HG03442 (cell line): ENCODE results near the gene VPS33A.
"Not testable (repeated sequence)": the region's sequence is repeated elsewhere in the genome, so short reads cannot be mapped to it uniquely, and the experiment has no call there.

Experiments
- ATAC-seq: cut with Tn5 transposase; IDR thresholded peaks from one replicate; pipeline ENCODE4 v1.9.1; 2021; ENCODE audit warnings: mild to moderate bottlenecking, moderate library complexity; ENCODE audit not compliant: unreplicated experiment

Gene VPS33A

DNA sequence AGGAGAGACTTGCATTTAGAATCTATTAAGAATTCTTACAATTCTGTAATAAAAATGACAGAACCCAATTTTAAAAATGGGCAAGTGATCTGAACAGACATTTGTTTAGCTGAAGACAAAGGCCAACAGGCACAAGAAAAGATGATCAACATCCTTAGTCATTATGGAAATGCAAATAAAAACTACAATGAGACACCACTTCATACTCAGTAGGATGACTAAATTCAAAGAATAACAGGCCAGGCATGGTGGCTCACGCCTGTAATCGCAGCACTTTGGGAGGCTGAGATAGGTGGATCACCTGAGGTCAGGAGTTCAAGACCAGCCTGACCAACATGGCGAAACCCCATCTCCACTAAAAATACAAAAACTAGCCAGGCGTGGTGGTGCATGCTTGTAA is 7.8 kb downstream of the VPS33A start:
- not testable (repeated sequence) for ATAC-seq

DNA sequence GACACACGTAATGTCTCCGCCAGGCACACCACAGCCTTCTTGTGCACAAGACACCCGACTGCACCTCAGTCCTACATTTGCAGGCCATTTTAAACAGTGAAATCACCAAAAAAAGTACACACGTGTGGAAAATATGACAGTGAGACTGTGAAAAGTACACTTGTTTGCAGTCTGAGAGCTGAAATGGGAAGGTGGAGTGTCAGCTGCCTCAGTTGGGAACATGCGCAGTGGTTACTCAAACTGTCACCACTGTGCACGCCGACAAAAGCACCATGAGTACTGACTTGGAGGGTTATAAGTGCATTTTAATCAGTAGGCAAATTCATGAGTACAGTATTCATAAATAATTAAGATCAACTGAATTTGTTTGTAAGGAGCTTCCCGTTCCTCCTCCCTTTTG is 15.8 kb downstream of the VPS33A start:
- ATAC-seq, result no peak

DNA sequence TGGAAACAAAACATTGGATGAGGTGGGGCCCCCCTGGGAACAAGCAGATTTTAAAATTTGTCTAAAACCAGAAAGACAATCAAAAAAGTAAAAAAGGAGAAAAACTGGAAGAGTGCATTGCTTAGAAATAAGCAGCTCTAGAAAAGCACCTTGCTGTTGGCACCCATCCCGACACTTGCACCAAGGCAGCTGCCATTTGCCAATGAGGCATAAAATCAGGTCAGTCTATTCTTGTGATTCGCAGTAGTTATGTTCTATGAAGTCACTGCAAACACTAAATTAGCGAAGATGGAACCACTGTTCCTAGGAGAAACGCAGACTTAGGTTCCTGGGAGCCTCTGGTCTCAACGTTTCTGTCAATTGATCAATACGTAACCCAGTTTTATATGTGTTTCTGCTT is 16.2 kb downstream of the VPS33A start:
- ATAC-seq, result no peak

DNA sequence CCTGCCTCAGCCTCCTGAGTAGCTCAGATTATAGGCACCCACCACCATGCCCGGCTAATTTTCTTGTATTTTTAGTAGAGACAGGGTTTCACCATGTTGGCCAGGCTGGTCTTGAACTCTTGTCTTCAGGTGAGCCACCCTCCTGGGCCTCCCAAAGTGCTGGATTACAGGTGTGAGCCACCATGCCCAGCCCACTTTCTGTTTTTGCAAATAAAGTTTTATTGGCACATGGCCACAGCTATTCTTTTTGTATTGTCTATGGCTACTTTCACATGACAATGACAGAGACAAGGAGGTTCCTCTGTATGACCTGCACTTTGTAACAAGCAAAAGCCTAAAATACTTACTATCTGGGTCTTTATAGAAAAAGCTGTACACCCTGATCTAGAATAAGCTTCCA is 20.7 kb downstream of the VPS33A start:
- ATAC-seq, result no peak

DNA sequence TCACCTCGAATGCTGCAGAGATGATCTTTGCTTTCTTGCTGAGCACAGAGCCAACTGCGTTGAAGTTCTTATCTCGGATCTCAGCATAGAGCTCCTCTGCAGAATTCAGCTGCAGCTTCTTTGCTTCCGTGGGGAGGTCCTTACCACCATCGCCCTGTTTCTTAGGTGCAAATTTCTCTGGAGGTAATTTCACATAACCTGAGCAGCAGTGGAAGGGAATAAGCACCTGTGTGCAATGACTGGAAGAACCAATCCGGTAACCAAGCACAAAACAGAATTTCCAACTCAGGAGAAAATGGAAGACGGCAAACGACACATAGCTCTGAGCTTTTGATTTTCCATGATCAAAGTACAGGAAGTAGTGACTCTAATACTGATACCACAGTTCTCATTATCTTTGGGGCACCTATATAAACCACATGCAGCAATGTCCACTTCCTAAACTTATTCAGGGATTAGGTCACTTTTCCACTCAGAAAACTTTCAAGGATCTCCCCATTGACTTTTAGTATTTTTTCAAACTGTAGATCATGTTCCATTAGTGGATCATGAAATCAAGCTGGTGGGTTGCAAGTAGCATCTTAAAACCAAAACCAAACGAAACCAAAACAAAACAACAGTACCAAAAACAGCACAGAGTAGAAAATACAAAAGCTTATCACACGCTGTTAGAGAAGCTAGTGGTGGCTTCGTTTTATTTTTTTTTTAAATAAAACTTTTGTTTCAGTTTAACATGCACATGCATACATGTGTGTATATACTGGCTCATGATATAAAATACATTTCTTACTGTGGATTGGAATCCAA is 21.5 kb downstream of the VPS33A start:
- no peak for ATAC-seq

DNA sequence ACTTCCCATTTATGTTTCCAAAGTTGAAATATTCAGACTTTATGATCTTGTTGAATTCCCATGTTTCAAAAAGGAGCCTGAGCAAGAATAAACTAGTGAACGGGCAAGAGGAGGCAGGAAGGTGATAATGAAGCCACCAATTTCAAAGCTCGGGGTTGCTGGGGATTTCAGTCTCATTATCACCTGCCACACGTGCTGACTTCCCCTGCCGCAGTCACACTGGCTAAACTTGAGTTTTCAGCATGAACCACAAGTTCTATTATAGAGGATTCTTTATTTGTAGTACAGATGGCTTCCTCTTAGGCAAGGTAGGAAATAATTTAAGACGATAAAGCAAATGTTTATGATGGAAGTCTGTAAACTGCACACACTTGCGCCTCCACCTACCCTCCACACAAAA is 22.3 kb downstream of the VPS33A start:
- no peak for ATAC-seq

DNA sequence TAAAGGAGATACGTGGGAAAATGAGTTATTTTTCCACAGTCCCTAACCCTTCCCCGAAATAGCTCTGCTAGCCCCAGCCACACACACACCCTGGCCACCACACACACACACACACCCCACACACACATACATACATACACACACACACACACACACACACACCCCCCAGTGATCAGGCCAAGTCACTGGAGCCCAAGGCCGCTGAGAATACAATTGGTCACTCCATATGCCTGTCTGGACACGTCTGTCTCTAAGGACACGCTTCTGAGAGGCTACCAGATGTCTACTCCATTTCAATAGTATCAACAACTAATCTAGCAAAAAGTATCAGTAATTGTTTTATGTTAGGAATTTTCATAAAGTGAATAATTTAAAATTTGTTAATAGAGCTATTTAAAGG is 27.4 kb downstream of the VPS33A start:
- no peak for ATAC-seq

DNA sequence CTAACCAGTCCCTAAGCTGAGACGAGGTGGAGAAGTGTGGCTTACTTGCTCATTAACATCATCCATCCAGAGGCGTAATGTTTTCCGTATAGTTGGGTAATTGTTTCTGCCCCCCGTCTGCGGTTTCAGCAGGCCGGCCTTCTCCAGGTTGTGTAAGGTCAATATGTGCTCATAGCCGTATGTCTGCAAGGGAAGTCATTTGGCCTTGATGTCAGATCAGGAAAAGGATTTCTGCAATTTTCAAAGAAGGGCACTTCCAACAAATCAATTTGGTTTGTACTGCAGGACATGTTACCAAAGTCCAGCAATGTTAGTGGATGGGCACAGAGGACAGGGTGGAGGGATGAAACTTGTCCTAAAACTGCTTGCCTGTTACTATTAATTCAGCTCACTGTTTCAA is 30.6 kb downstream of the VPS33A start:
- ATAC-seq, result no peak

DNA sequence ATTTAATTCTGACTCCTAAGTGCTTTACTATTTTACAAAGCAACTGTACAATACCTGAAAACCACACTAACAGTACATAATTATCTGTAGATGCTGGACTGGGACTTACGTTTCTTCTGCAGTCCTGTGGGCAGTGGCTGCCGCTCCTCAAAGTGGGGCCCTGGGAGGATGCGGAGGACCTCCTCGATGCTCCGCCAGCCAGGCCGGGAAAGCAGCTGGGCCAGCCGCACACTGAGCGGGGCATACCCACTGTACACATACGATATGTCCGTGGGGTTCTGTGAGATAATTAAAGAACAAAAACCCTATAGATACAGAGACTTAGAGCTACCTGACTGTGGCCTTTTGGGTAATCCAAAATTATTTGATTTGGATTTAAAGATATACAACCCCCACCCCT is 33.6 kb downstream of the VPS33A start:
- no peak for ATAC-seq

DNA sequence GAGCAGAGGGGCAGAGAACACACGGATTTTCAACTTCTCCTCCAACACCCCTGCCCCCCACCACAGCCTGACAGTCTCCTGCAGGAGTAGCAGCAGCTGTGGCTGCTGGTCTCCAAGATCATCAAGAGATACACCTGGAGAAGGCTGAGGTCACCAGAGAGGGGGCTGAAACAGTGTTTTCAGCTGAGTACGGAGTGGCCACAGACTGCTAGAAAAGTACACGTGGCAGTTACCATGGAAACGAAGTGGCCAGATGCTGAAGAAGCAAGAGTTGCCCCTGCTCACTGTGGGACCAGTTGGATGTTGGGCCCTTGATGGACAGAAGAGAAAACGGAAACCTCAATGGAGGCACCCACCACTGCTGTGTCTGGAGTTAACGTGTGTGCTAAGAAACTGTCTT is 35.5 kb downstream of the VPS33A start:
- no peak for ATAC-seq

DNA sequence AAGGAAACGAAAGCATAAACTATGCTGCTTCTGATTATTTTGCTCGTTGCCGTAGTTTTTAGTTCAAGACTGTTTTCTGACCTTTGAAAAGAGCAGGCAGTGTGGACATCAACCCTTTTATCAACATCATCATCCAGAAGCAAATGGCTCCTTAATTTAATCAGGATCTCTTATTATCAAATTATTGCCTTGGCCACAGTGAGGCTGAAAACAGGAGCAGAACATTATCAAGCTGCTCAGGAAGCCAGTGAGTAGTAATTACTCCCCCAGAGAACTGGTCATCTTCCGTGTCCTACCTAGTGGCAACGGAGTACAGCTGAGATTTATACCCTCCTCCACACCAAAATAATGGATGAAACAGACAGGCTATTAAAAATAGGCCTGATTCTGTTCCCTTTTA is 38.2 kb downstream of the VPS33A start:
- ATAC-seq, result no peak

DNA sequence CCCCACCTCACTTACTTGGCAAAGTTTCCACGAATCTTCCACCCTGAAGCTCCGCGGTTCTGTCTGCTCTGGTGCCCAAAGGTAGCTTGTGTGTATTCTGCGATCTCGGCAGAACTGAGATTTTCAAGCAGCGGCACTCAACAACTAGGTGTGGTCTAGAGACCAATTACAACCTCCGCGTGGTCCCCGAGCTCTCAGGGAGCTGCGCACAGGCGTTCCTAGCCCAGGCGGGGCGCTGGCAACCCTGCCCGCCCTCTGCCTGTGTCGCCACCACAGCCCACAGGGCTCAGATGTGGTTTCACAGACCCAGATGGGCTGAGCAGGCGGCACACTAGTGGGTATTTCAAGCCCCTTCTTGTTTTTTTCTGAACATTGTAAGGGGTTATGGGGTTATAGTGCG is 39.0 kb downstream of the VPS33A start:
- ATAC-seq, result no peak

DNA sequence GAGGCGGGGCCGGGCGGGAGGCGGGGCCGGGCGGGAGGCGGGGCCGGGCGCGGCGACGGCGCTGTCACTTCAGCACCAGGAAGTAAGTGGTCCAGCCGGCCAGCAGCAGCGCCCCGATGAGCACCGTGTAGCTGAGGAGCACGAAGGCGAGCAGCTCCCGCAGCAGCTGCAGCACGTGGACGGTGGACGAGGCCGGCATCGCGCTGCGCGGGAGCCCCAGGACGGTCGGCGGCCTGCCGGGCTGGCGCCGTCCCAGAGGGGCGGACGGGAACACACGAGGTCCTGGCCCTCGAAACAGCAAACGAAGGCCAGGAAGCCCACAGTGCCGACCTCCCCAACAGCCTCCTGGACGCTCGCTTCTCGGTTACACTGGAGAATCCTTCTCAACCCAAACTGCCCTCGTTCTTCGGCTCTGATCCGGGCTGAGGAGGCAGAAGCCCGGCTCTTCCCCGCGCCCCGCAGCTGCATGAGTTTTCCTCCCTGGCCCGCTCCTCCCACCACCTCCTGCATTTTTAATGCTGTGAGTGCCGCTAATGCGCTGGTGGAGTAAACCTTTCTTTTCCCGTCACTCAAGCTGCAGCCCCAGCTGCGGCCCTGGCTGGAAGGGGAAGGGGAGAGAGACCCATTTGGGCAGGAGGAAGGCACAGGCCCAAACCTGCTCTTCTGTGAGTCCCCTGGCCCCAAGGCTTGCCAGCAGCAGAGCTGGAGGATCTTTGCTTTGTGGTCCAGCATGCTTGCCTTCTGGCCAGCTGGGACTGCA is 39.7 kb downstream of the VPS33A start:
- ATAC-seq, result no peak

DNA sequence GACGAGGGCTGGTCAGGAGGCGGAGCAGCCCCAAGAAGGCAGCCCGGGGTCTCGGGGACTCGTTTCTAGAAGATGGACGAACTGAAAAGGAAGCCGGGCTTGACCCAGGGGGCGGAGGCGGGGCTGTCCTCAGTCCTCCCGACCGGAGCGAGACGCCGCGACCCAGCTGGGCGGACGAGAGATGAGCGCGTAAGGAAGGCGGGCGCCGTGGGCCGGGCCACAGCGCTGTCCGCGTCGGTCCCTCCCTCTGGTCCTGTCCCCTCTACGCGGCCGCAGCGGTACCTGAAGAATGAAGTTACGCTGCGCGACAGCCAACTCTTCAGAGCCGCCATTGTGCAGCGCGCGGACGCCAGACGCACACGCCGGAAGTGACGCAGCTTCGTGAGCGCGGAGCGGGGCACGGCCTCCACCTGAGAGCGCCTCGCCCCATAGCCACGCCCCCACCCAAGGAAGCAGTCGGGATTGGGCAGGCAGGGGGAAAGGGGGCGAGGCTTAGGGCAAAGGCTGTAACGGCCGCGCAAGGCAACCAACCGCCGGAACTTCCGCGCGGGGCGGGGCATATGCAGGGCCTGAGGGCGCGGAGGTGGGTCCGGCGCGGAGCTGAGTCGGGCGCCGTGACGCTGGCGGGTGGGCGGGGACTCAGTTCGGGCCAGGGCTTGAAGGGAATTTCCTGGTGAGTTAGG is 40.5 kb downstream of the VPS33A start, which contains the start of gene DIABLO:
Gene DIABLO, minus strand, starts transcription at position 370 of the 683 bp plus-strand sequence. Its CDS starts 38 bp downstream, at position 332.
- ATAC-seq, result peak; percentile 85

DNA sequence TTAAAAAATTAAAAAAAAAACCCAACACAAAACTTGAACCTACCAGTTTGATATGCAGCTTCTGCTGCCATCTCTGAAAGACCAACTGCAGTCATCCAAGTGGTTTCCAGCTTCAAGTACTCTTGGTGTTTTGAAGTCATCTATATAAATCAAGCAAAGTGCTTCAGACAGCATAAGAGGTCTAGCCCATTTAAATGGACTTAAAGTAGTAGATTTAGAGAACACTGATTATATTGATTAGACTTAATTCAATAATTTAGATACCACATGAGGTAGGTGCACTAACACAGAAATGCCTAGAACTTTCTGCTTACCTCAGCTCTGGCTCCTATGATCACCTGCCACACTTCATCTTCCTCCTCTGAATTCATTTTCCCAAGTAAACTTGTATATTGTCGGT is 49.8 kb downstream of the VPS33A start:
- no peak for ATAC-seq

DNA sequence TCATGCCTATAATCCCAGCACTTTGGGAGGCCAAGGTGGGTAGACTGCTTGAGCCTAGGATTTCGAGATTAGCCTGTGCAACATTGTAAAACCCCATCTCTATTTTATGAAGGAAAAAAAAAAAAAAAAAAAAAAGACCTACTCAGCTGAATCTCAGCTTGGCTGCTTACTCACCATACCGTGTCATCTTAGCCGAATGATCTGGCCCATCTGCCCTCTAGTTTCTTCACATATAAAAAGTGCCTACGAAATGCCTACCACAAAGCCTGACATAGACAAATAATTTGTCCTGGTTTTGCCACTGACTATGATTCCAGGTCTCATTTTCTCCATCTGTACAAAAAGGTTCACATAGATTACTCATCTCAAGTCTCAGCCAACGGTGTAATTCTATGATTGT is 50.5 kb downstream of the VPS33A start:
- ATAC-seq, result no peak

DNA sequence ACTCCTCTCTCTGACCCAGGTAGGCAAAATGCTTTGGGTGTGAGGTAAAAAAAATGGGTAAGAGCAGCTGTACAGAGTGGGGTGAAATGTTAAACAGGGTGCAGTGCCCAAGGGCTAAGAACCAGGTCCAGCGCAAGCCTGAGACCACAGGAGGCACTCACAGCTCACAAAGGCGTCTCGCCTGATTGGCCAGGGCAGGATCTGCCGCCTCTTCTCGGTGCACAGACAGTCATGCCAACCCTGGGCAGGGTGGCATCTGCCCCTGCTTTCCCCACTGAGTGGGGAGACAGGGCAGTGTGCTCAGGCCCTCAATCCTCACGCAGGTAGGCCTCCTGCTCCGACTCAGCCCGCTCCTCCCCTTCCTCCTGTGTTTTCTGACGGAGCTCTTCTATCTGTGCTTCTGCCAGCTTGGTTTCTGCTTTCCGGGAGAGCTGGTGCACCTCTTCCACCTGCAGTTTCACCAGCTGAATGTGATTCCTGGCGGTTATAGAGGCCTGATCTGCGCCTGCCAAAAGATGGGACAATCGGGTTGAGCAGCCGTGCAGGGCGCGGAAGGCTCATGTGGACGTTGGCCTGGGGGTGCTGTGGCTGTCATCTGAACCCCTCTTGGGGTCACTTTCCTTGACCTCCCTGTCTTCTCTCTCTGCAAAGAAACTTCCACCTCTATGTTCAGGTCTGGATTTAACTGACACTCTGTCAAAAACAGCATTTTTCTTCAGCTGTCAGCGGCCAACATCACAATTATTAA is 58.0 kb downstream of the VPS33A start:
- no peak for ATAC-seq

DNA sequence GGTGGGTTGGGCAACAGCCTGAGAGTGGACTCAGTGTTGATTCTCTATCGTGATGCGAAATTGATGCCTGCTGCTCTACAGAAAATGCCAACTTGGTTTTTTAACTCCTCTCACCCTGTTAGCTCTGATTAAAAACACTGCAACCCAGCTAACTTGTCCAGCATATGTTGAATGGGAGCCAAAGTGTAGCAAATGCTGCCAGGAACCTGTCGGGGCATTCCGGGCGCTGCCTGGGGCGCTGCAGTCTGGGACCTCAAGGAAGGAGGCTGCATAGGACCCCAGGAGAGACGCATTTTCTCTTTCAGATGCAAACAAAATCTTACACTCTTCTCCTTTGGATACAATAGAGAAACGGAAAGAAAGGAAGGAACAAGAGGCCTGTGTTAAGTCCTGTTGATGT is 58.9 kb downstream of the VPS33A start:
- ATAC-seq, result no peak

DNA sequence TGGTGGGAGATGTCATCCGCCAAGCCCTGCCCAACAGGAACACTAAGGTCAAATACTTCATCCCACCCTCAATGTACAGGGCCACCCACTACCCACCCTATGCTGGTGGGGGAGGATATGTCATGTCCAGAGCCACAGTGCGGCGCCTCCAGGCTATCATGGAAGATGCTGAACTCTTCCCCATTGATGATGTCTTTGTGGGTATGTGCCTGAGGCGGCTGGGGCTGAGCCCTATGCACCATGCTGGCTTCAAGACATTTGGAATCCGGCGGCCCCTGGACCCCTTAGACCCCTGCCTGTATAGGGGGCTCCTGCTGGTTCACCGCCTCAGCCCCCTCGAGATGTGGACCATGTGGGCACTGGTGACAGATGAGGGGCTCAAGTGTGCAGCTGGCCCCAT is 59.3 kb downstream of the VPS33A start:
- no peak for ATAC-seq

DNA sequence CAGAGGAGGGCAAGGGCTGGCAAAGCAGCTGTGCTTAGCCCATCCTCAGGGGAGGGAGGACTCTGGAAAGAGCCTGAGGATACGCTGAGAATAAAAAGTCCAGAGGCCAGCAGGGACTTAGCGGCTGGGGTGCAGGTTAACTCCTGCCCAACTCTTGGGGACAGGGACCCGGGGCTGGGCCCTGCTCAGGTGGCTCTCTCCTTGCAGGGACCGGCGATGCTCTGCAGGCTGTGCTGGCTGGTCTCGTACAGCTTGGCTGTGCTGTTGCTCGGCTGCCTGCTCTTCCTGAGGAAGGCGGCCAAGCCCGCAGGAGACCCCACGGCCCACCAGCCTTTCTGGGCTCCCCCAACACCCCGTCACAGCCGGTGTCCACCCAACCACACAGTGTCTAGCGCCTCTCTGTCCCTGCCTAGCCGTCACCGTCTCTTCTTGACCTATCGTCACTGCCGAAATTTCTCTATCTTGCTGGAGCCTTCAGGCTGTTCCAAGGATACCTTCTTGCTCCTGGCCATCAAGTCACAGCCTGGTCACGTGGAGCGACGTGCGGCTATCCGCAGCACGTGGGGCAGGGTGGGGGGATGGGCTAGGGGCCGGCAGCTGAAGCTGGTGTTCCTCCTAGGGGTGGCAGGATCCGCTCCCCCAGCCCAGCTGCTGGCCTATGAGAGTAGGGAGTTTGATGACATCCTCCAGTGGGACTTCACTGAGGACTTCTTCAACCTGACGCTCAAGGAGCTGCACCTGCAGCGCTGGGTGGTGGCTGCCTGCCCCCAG is 60.0 kb downstream of the VPS33A start:
- no peak for ATAC-seq
